ENCODE results near the gene ZAR1L. TPM values are rescaled to one million over a fixed set of nuclear protein-coding genes. Genes with fewer than 3 reads are reported as not detected.

Gene ZAR1L
- total RNA-seq, 1 donor from 2014 or later, result not detected

- intact Hi-C loops (cut with DNase I), result no loop called here
- H3K4me3 ChIP-seq, result no peak overlapping the region
- no peaks in the 10 kb centered on the region for H3K9me3 ChIP-seq
- TF ChIP-seq CTCF (IDR thresholded peaks at IDR 0.05), result no peak
- DNase-seq (ENCODE audit: low spot score in 2 of 2), result no peak
- no peaks in the 10 kb centered on the region for H3K27me3 ChIP-seq
- H3K27ac ChIP-seq, result no peak overlapping the region
- H3K36me3 ChIP-seq, result no peaks in the 10 kb centered on the region
- no peaks in the 10 kb centered on the region for H3K4me1 ChIP-seq
Observed at GRCh38 chr13:32340914-32341313, 25.8 kb upstream of the ZAR1L start.

DNA sequence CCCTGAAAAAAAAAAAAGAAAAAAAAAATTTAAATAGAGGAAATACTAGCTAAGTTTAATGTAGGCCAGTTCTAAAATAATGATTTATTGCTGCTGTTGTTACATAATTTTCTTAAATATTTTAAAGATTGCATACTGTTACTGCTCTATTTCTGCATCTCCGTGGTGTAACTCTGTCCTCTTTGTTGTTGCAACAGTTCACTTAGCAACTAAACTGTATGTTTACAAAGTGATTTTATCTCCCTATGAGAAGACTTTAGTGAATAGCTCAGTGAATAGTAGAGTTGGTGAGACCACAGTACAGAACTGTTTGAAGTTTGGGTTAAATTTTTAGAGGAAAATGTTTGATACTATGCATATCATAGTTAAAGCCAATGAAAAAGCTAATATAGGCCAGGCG is 19.5 kb upstream of the ZAR1L start:
- Histone ChIP-seq H3K4me1 (no peaks in the 10 kb centered on the region), H3K27me3 (no peaks in the 10 kb centered on the region), H3K36me3 (no peaks in the 10 kb centered on the region), H3K4me3 (no peak overlapping the region), H3K27ac (no peak overlapping the region), H3K9me3 (no peaks in the 10 kb centered on the region)
- intact Hi-C loops (cut with DNase I), result no loop called here
- no peak for TF ChIP-seq CTCF (IDR thresholded peaks at IDR 0.05)
- DNase-seq (ENCODE audit: low spot score in 2 of 2), result no peak

GRCh38 chr13:32330441-32330840 is 15.3 kb upstream of the ZAR1L start:
- Histone ChIP-seq H3K9me3 (no peaks in the 10 kb centered on the region), H3K27ac (no peak overlapping the region), H3K27me3 (no peaks in the 10 kb centered on the region), H3K4me1 (no peaks in the 10 kb centered on the region), H3K4me3 (no peak overlapping the region), H3K36me3 (no peaks in the 10 kb centered on the region)
- no peak for DNase-seq (ENCODE audit: low spot score in 2 of 2)
- intact Hi-C loops (cut with DNase I), result no loop called here
- no peak for TF ChIP-seq CTCF (IDR thresholded peaks at IDR 0.05)

DNA sequence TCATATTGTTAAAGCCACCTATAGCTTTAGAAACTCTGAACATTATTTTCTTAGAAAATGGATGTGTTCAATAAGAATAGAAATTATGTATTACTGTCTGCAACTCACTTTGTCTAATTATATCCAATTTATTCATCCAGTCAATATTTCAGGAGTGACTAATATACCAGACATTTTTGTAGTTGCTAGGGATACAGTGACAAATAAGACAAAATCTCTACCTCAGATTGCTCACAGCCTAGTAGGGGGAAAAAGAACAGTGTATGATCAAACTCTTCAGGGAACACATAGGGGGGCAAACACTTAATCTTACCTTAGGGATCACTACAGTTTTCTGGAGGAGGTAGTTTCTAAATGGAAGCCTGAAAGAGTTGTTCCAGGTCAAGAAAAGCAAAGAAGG is 8.7 kb upstream of the ZAR1L start:
- H3K4me3 ChIP-seq, result no peak overlapping the region
- no peaks in the 10 kb centered on the region for H3K27me3 ChIP-seq
- H3K27ac ChIP-seq, result peak overlapping the region in 1 of 2 donors; percentile 60
- H3K4me1 ChIP-seq, result no peaks in the 10 kb centered on the region
- H3K9me3 ChIP-seq, result no peaks in the 10 kb centered on the region
- H3K36me3 ChIP-seq, result no peaks in the 10 kb centered on the region
- no peak for DNase-seq (ENCODE audit: low spot score in 2 of 2)
- TF ChIP-seq CTCF (IDR thresholded peaks at IDR 0.05), result no peak
- intact Hi-C loops (cut with DNase I), result loop anchor here (5.0 kb wide), 1 partner anchor 103 kb away; the partner anchor contains the start of gene N4BP2L1

DNA sequence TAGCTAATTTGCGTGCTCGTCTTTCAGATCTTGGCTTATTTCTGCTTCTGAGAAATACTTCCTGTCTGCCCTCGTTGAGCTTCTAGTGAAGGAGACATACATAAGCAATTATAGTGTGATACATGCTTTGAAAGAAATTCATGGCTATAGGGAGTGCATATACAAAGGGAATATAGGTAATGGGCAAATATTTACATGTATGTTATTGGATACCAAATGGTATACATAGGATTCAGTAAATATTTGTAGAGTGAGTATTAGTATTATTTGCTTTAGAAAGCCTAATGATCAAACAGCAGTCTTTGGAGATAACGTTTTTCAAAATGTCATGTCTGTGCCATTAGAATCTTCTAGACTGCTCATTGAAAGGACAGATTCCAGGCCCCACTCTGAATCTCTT is 5.4 kb upstream of the ZAR1L start:
- intact Hi-C loops (cut with DNase I), result loop anchor here (5.0 kb wide), 1 partner anchor 107 kb away; the partner anchor contains the start of gene N4BP2L1
- H3K9me3 ChIP-seq, result no peaks in the 10 kb centered on the region
- H3K27ac ChIP-seq, result no peak overlapping the region
- TF ChIP-seq CTCF (IDR thresholded peaks at IDR 0.05), result no peak
- no peak for DNase-seq (ENCODE audit: low spot score in 2 of 2)
- peaks cover 0 to 2% of the 10 kb centered on the region in 2 donors for H3K4me1 ChIP-seq
- no peak overlapping the region for H3K4me3 ChIP-seq
- no peaks in the 10 kb centered on the region for H3K27me3 ChIP-seq
- no peaks in the 10 kb centered on the region for H3K36me3 ChIP-seq
